H9 (cell line): Measurements from ENCODE around the gene RALGDS. TPM values are rescaled to one million over a fixed set of nuclear protein-coding genes. Genes with fewer than 3 reads are reported as not detected.

Experiments used
- DNase-seq: peaks from one replicate; pipeline ENCODE4 v3.0.0-alpha.2; 2017
- H2AFZ ChIP-seq: one replicate; pipeline ENCODE4 v1.6.1; 2013; ENCODE audit warnings: mild to moderate bottlenecking, low read length, control low read depth, moderate library complexity
- H2AK5ac ChIP-seq: 2 replicates; pipeline ENCODE4 v1.6.1; 2013; ENCODE audit warnings: low read length, control low read depth, mixed read lengths; ENCODE audit not compliant: insufficient read length
- H2BK120ac ChIP-seq: one replicate; pipeline ENCODE4 v1.6.1; 2013; ENCODE audit warnings: low read depth, mild to moderate bottlenecking, low read length, control low read depth, inconsistent platforms; ENCODE audit not compliant: poor library complexity, severe bottlenecking
- H2BK12ac ChIP-seq: 2 replicates; pipeline ENCODE4 v1.6.1; 2013; ENCODE audit warnings: low read length, control low read depth, mixed read lengths, low read depth; ENCODE audit not compliant: insufficient read length
- H2BK15ac ChIP-seq: 2 replicates; pipeline ENCODE4 v1.6.1; 2013; ENCODE audit warnings: low read depth, low read length, control low read depth
- H2BK20ac ChIP-seq: one replicate; pipeline ENCODE4 v1.6.1; 2013; ENCODE audit warnings: low read depth, mild to moderate bottlenecking, low read length, control low read depth, inconsistent platforms; ENCODE audit not compliant: poor library complexity, severe bottlenecking
- H2BK5ac ChIP-seq: 2 replicates; pipeline ENCODE4 v1.6.1; 2013; ENCODE audit warnings: low read length, control low read depth, mixed read lengths; ENCODE audit not compliant: insufficient read length
- H3K14ac ChIP-seq: 2 replicates; pipeline ENCODE4 v1.6.1; 2013; ENCODE audit warnings: low read length, control low read depth; ENCODE audit not compliant: insufficient read depth
- H3K18ac ChIP-seq: 2 replicates; pipeline ENCODE4 v1.6.1; 2013; ENCODE audit warnings: low read depth, mild to moderate bottlenecking, mixed read lengths, low read length, control low read depth; ENCODE audit not compliant: insufficient read length
- H3K23ac ChIP-seq: 2 replicates; pipeline ENCODE4 v1.6.1; 2013; ENCODE audit warnings: low read length, control low read depth, mixed read lengths, low read depth; ENCODE audit not compliant: insufficient read length
- H3K23me2 ChIP-seq: 2 replicates; pipeline ENCODE4 v1.6.1; 2013; ENCODE audit warnings: low read depth, mild to moderate bottlenecking, mixed read lengths, low read length, control low read depth; ENCODE audit not compliant: insufficient read length, poor library complexity, severe bottlenecking
- H3K27ac ChIP-seq: 2 replicates; pipeline ENCODE4 v1.5.1; 2013; ENCODE audit warnings: low read length, control low read depth, mixed read lengths, low read depth; ENCODE audit not compliant: insufficient read length
- H3K27me3 ChIP-seq: 2 replicates; pipeline ENCODE4 v1.6.1; 2013; ENCODE audit warnings: low read length, control low read depth, inconsistent platforms; ENCODE audit not compliant: insufficient read depth
- H3K4ac ChIP-seq: 2 replicates; pipeline ENCODE4 v1.6.1; 2013; ENCODE audit warnings: low read depth, mild to moderate bottlenecking, control low read depth, inconsistent platforms, low read length, moderate library complexity
- H3K4me1 ChIP-seq: 2 replicates; pipeline ENCODE4 v1.6.1; 2013; ENCODE audit warnings: low read length, control low read depth, inconsistent platforms; ENCODE audit not compliant: insufficient read depth
- H3K4me2 ChIP-seq: 2 replicates; pipeline ENCODE4 v1.6.1; 2013; ENCODE audit warnings: low read length, control low read depth, mixed read lengths; ENCODE audit not compliant: insufficient read length, insufficient read depth
- H3K56ac ChIP-seq: 2 replicates; pipeline ENCODE4 v1.6.1; 2013; ENCODE audit warnings: low read depth, mild to moderate bottlenecking, mixed read lengths, low read length, control low read depth; ENCODE audit not compliant: insufficient read length
- H3K79me1 ChIP-seq: 2 replicates; pipeline ENCODE4 v1.6.1; 2013; ENCODE audit warnings: low read depth, mild to moderate bottlenecking, moderate library complexity, low read length, control low read depth, inconsistent platforms; ENCODE audit not compliant: insufficient read depth, poor library complexity, severe bottlenecking
- H3K79me2 ChIP-seq: 2 replicates; pipeline ENCODE4 v1.6.1; 2013; ENCODE audit warnings: low read length, control low read depth, inconsistent platforms; ENCODE audit not compliant: insufficient read depth
- H3K9ac ChIP-seq: 2 replicates; pipeline ENCODE4 v1.6.1; 2013; ENCODE audit warnings: low read length, control low read depth, mixed read lengths; ENCODE audit not compliant: insufficient read length; ENCODE audit errors: extremely low read depth
- H3K9me3 ChIP-seq: one replicate; pipeline ENCODE4 v1.6.1; 2013; ENCODE audit warnings: low read depth, low read length, inconsistent platforms; ENCODE audit not compliant: control insufficient read depth
- H3T11ph ChIP-seq: one replicate; pipeline ENCODE4 v1.6.1; 2013; ENCODE audit warnings: mild to moderate bottlenecking, low read length, control low read depth, inconsistent platforms
- H4K20me1 ChIP-seq: one replicate; pipeline ENCODE4 v1.6.1; 2013; ENCODE audit not compliant: control insufficient read depth, insufficient read length, insufficient read depth
- H4K5ac ChIP-seq: 2 replicates; pipeline ENCODE4 v1.6.1; 2013; ENCODE audit warnings: low read depth, mild to moderate bottlenecking, mixed read lengths, low read length, control low read depth; ENCODE audit not compliant: insufficient read length
- H4K8ac ChIP-seq: replicated peaks from 2 replicates; pipeline ENCODE4 v1.6.1; 2013; ENCODE audit warnings: low read length, control low read depth, mixed read lengths, low read depth; ENCODE audit not compliant: insufficient read length
- H4K91ac ChIP-seq: 2 replicates; pipeline ENCODE4 v1.6.1; 2013; ENCODE audit warnings: low read depth, mild to moderate bottlenecking, moderate library complexity, mixed read lengths, low read length, control low read depth; ENCODE audit not compliant: insufficient read length
- H3K27ac Mint-ChIP-seq, 3 experiments: 2 replicates in 2 of 3; 3 replicates in 1 of 3; pipeline ENCODE4 v1.8.0; 2020 to 2021; ENCODE audit warnings: mixed read lengths in 3 of 3, mild to moderate bottlenecking in 1 of 3, moderate library complexity in 1 of 3
- H3K27me3 Mint-ChIP-seq: 2 replicates; pipeline ENCODE4 v1.8.0; 2021; ENCODE audit warnings: low read depth, mild to moderate bottlenecking, moderate library complexity, mixed read lengths
- H3K36me3 Mint-ChIP-seq, 3 experiments: 2 replicates in 2 of 3; 3 replicates in 1 of 3; pipeline ENCODE4 v1.8.0; 2020 to 2021; ENCODE audit warnings: low read depth in 3 of 3, mixed read lengths in 3 of 3; ENCODE audit not compliant: insufficient read depth in 1 of 3
- H3K4me1 Mint-ChIP-seq, 2 experiments: 2 replicates each; pipeline ENCODE4 v1.8.0; 2020; ENCODE audit warnings: mixed read lengths in 2 of 2
- H3K4me3 Mint-ChIP-seq, 2 experiments: 2 replicates in 1 of 2; 3 replicates in 1 of 2; pipeline ENCODE4 v1.8.0; 2020 to 2021; ENCODE audit warnings: mild to moderate bottlenecking in 2 of 2, mixed read lengths in 2 of 2, moderate library complexity in 1 of 2
- H3K9me3 Mint-ChIP-seq, 2 experiments: 2 replicates in 1 of 2; 3 replicates in 1 of 2; pipeline ENCODE4 v1.8.0; 2020; ENCODE audit warnings: mild to moderate bottlenecking in 2 of 2, mixed read lengths in 2 of 2, moderate library complexity in 1 of 2
- CTCF ChIP-seq: fragments of 200-600 bp; sonication (generic); conservative IDR thresholded peaks from 3 replicates; pipeline ENCODE4 v1.8.0; 2021; ENCODE audit warnings: antibody characterized with exemption, mild to moderate bottlenecking
- WGBS: extraction: QIAGEN DNeasy Blood & Tissue Kit; methylation state at CpG from one replicate; pipeline ENCODE4 v1.1.7; 2013; ENCODE audit warnings: missing lambda C conversion rate, low lambda C conversion rate, mixed read lengths; ENCODE audit not compliant: insufficient read length; ENCODE audit errors: extremely low coverage; 5-methylcytosine and 5-hydroxymethylcytosine counted together
- total RNA-seq: library from RNA; stranded (reverse); gene quantifications from 2 replicates; pipeline ENCODE4 v1.2.1, GENCODE V29; 2021

The RALGDS gene
- total RNA-seq, 1 experiment from 2014 or later = 21.3 TPM

DNA sequence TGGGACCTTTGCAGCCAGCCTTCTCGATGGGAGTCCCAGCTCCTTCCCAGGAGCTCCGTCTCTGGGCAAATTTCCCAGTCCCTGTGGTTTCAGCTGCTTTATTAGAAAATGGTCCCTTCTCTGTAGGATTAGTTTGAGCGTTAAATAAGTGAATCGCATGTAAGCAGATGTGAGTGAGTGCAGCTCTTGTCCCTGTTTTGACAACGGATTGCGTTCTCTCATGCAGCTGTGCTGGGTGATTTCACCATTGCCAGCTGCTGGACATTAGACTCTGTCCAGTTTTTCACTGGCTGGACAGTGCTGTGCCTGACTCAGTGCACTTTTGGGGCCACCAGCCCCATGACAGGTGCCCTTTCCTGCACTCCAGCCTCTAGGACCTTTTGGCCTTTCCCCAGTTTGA lies 70.9 kb downstream of the RALGDS start:
- no CpG with 5 or more reads among the region's 6 CpGs for WGBS
- no peak for DNase-seq
- Histone ChIP-seq H3K4me1 (no peaks in the 10 kb centered on the region), H3K79me2 (no peaks in the 10 kb centered on the region), H4K8ac (no peak overlapping the region), H3K27me3 (no peaks in the 10 kb centered on the region), H2AFZ (no peak overlapping the region), H3K9me3 (no peaks in the 10 kb centered on the region), H2BK20ac (no peak overlapping the region), H3K56ac (no peak overlapping the region), H2BK12ac (no peak overlapping the region), H3K27ac (no peak overlapping the region), H2BK15ac (no peak overlapping the region), H3K4ac (no peak overlapping the region), H2AK5ac (no peak overlapping the region), H3K23me2 (no peaks in the 10 kb centered on the region), H3K4me2 (no peak overlapping the region), H2BK5ac (no peak overlapping the region), H4K5ac (no peak overlapping the region), H4K20me1 (no peaks in the 10 kb centered on the region), H4K91ac (no peak overlapping the region), H3K18ac (no peak overlapping the region), H2BK120ac (no peak overlapping the region), H3K79me1 (no peaks in the 10 kb centered on the region), H3K9ac (no peak overlapping the region), H3T11ph (no peak overlapping the region), H3K14ac (no peak overlapping the region), H3K23ac (no peak overlapping the region)
- Mint-ChIP-seq H3K4me3 (no peak overlapping the region), H3K9me3 (no peaks in the 10 kb centered on the region), H3K4me1 (no peaks in the 10 kb centered on the region), H3K27ac (no peak overlapping the region; a peak in 1 of 7 replicates), H3K27me3 (no peaks in the 10 kb centered on the region), H3K36me3 (peaks cover 27 to 79% (median 69%) of the 10 kb centered on the region in 3 experiments; a peak in 6 of 7 replicates)
- no peak for TF ChIP-seq CTCF
